LoVo (cell line): ENCODE measurements around the gene WDR7.
A peak's percentile ranks its signal among the peaks of the same experiment; 100 is the strongest.

Source experiments
- DNase-seq: peaks from one replicate; pipeline ENCODE4 v3.0.0-alpha.2; 2016; ENCODE audit warnings: low spot score

Gene WDR7

DNA sequence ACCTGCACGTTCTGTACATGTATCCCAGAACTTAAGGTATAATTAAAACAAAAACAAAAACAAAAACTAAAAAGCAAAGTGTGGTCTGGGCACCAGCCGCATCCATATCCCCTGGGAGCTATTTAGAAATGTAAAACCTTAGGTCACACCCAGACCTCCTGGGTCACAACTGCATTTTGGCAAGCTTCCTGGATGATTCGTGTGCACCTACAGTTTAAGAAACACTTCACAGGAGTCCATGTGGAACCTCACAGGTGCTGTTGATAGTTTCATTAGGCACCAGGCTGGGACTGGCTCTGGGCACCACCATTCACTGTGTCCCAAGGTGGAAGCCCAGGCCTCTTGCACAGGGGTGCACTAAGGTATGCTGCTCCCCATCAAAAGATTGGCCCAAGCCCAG, 392.1 kb downstream of the WDR7 start:
- DNase-seq = no peak

DNA sequence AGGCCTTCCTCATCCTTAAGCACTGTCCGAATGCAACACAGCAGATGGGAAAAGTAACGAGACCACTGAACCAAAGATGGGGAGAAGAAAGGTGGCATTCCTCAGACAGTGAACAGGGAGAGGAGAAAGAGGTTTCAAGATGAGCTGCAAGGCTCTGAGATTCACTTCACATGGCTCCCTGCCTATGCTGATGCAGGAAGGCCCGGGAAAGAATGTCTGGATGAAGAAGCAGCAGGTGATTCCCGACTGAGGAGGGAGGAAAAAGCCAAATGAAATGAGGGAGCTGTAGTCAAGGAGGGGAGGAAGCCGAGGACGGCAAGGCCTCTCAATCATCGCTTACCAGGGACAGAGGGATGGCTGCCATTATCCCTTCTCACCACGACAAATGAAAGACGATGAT, 397.2 kb downstream of the WDR7 start:
- DNase-seq = no peak

GRCh38 chr18:57048859-57049258, 397.7 kb downstream of the WDR7 start:
- DNase-seq = no peak

- no peak for DNase-seq
These were observed 399.3 kb downstream of the WDR7 start for GRCh38 chr18:57050310-57050949.

DNA sequence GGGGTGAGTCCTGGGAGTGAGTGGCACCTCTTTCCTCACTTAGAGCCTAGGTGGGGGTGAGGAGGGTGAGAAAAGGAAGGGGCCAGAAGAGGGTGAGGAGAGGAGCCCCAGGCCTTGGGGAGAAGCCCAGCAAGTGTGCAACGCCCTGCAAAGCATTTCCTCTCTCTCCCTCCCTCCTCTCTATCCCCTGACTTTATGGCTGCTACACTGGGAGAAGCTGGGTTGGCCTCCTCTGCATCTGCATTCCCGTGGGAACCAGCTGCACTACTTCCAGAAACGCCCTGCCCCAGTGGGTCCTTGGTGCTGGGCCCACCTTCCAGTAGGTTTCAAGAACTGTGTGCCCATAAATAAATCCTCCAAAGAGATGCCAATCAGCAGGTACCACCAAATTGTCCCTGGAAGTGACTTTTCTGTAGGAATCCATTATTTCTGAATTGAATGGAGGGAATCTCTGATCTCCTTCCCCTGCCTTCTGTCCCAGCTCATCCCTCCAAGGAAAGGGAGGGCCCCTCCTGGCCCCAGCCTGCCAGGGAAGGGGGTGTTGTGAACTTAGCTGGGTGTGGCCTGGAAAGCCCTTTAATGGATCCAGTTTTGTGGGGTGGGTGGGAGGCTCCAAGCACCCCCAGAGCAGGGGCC, 400.0 kb downstream of the WDR7 start:
- DNase-seq = no peak

- peak; percentile 19 for DNase-seq
These were observed 400.5 kb downstream of the WDR7 start for GRCh38 chr18:57051657-57052044.

DNA sequence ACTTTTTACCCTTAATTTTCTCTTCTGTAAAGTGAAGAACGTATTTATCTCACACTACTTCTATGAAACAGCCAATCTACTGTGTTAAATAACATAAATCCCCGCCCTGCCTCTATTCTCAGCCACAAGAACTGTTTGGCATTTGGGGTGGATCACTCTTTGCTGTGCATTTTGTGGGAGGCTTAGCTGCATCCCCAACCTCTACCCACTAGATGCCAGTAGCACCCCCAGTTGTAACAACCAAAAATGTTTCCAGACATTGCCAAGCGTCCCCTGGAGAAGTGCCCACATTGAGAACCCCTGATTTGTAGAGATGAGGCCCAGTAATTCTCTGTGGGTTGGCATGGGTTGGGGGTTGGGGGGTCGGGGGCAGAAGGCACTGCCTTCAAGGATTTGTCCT, 401.0 kb downstream of the WDR7 start:
- DNase-seq = no peak

DNA sequence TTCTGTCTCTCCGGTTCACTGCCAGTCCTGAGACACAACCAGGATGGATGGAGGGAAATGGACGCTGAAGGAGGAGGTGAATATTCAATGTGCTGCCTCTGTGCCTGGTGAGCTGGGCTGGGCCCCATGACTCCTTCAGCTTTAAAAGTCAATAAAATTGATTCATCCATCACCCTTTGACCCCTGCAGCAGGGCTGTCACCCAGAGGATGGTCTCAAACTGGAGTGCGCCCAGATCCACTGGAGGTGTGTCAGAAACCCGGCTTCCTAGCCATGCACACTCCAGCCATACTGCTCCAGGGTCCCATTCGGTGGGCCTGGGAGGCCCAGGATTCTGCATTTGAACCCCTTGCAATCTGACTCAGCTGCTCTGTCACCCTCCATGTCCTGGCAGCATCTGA, 401.6 kb downstream of the WDR7 start:
- no peak for DNase-seq

- DNase-seq = no peak
These were observed 403.7 kb downstream of the WDR7 start for GRCh38 chr18:57054891-57055290.

DNA sequence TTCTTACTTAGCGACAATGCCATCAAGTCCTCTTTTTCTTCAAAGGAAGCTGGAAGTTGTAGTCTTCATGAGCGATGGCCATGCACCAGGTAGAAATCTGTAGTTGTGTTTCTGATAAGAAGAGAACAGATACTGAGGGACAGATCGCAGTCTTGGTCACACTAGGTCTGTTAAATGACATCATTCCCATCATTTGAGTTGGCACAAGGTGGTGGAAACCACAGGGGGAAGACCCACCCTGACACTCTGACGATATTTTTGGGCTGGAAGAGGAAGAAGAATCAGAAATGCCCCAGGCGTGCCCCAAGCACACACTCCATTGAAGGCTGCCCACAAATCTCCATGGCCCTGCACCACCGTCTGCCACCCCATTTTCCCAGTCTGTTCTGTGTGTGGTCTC, 406.7 kb downstream of the WDR7 start:
- no peak for DNase-seq

GRCh38 chr18:57058734-57059133, 407.6 kb downstream of the WDR7 start:
- no peak for DNase-seq

DNA sequence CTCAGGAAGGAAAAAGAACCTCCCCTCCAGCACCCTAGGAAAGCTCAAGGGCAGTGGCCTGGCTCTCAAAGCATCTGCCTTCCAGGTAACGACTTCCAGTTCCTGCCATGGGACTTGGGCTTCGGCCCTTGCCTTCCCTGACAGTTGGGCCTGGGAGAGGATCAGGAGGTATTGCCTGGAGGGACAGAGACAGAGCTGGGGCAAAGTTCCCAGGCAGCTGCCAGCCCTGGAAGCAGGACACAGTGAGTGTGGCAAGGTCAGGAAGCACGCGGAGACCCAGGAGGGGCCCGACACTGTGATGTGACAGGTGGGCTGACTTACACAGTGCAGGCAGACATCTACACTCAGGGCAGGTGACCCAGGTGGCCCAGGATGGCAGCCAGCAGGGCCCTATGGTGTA, 408.2 kb downstream of the WDR7 start:
- DNase-seq = no peak

- DNase-seq = no peak
These were observed 409.7 kb downstream of the WDR7 start for GRCh38 chr18:57060814-57061213.

DNA sequence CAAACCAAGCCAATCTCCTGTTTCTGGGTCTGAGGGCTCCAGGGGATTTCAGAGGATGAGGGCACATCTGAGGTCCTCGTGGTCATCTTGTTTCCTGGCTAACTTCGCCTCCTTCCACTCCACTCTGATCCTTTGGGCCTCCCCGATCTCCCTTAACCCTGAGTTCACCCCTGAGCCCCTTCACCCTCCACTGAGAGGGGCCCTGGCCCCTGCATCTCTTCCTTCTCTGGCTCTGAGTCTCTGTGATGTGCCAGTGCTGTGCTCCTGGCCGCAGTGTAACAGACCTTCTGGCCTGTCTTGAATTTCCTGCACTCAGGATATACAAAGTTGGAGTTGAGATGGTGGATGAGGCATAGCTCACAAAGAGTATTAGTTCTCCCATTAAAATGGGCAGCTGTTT, 411.0 kb downstream of the WDR7 start:
- no peak for DNase-seq

GRCh38 chr18:57062844-57063243, 411.7 kb downstream of the WDR7 start:
- DNase-seq = no peak

DNA sequence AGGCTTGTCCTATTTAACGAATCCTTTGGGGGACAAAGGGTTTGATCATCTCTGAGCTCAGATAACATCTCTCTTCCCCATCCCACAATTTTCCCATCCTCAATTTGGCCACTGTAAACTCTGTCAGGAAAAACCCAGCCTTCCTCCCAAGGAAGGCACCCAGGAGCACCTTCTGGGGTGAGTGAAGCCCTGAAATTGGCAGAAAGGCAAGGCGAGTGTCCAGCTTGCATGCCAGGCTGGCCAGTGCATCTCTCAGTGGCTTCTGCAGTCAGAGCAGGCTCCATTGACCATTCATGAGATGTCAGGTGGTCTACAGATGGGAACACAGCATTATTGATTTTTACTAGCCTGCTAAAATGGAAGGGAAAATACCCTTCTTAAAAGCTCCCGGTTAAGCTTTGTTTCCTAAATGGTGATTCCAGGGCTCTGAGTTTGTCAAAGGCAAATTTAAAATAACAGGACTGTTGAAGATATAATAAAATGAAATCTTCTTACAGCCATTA, 412.5 kb downstream of the WDR7 start:
- DNase-seq = no peak

DNA sequence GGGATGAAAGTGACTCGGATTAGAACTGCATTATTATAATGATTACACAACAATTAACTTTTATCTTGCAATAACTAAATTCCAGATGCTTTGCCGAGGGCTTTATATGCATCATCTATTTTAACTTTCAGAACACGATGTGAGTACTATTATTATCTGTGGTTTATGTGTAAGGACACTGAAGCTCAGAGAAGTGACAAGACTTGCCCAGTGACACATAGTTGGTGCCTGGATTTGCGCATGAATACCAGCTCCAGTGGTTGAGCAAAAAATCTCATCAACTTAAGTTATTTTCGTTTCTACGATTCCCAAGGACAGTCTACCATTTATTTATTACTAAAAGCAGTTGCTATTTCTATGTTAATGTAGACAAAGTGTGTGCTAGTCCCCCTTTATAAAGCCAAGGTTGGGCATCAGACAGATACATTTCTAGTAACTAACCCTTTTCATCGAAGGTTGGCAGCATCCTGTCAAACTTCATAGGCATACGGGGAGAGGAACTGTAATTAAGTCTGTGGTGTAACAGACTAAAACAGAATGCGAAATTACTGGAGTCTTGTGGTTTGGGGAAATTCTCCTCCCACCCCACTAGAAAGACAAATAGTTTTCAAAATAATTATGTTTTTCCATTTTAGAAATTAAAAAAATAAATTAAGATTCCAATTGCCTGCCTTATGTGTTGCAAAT, 422.5 kb downstream of the WDR7 start:
- no peak for DNase-seq

DNA sequence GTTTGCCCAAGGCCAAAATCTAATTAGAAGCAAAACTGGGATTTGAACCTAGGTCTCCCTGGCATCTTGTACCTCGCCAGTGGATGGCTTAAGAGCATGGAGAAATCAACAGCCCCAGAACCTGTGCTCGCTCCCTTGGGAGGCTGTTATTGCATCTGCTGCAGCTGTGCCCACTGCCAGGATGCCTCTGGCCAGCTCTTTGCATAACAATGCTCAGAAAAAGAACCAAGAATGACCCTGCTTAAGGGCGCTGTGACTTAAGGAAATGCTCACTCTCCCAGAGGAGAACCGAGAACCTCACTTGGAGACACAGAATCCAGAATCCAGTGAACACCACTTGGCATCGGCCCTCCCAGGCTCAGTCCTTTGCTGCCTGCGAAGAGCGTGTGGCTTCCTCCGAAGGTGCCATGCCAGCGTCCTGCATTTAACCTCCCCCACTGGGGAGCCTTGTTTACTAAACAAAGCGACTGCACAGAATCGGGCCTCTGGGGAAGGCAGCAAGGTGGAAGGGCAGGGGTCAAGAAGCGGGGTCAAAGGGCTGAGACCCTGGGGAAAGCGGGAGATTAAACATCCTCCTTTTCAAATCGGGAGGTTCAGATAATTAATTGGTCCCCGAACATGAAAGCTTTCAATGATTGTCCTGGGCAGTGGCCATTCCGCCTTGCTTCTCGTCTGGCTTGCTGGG, 424.7 kb downstream of the WDR7 start:
- DNase-seq = no peak

DNA sequence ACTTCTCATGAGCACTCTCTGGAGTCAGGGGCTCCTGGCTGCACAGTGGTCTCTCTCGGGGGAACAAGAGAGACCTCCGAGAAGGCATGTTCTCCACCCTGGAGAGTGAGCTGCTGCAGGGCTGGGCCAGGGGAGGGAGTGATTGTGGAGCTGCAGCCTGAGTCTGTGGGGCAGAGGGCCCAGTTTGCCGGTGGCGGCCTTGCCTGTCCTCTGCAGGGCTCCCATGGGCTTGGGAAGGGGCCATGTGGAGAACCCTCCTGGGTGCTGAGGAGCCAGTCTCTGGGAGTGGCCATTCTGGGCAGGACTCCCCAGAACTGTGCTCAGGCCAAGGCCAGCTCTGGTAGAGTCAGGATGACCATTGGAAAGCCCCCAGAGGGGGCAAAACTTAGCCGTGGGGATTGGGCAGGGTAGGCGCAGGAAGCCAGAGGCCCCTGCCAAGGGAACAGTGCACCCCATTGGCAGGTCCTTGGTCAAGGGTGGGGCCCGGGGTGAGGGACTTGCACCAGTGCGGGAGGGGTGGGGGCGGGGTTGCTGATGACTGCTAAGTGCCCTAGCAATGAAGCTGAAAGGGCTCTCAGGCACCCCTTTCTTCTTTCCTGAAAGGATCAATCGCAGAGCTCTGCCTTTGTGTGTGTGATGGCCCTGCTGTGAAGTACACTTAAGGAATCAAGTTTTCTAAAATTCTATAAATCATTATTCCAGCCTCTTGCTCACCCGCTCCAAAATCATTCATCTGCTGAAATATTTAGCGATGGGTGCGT, 426.0 kb downstream of the WDR7 start:
- DNase-seq = no peak

DNA sequence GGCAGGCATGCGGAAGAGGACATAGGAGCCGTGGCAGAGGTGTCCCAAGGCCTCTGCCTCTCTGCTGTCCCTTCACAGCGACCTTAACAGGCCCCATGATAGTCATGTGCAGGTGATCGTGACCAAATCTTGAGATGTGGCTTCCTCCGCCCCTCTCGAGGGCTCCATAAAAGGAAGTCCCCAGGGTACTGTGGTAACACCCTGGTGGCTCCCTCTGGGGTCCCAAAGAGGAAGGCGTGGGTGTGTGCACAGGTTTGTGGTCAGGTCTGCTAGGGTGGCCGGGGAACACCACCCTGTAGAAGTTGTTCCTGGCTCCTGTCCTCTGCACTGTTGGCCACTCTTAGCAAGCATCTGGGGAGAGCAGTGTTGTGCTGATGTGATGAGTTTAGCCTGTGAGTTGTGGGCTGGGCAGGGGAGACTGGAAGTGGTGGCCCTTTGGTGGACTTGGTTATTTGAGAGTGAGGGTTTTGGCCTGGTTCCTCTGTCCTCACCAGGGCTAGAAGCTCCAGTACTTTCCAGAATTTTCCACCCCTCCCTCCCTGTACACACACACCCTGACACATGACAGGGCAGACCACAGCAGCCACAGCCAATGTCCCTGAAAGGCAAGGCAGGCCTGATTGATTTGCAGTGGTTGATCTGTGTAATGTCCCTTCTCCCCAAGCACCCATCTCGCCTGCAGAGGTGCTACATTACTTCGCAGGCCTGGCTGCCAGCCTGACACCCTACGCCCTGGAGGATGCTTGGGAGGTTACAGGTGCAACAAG, 426.8 kb downstream of the WDR7 start:
- DNase-seq = no peak

DNA sequence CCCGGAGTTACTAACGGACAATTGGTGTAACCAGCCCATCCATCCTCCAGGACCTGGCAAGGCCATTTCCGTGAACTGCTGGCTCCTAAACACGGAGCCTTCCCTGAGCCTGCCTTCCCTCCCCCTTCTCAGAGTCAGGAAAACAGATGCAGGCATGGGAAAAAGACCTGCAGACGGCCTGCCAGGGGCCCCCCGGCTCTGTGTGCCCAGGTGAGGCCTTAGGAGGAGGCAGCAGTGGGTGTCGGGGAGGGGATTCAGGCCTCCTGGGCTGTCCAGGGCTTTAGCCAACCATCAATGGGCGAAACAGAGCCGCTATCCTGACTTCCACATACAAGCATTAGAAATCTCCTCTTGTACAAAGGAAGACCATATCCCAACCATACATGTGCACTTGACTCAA, 427.5 kb downstream of the WDR7 start:
- no peak for DNase-seq
